RKO (cell line): ENCODE measurements around the gene NEK8.
"Not testable (repeated sequence)": the region's sequence is repeated elsewhere in the genome, so short reads cannot be mapped to it uniquely, and the experiment has no call there.

Experiments used
- DNase-seq: peaks from one replicate; pipeline ENCODE4 v3.0.0-alpha.2; 2016; ENCODE audit warnings: low spot score

NEK8 gene

DNA sequence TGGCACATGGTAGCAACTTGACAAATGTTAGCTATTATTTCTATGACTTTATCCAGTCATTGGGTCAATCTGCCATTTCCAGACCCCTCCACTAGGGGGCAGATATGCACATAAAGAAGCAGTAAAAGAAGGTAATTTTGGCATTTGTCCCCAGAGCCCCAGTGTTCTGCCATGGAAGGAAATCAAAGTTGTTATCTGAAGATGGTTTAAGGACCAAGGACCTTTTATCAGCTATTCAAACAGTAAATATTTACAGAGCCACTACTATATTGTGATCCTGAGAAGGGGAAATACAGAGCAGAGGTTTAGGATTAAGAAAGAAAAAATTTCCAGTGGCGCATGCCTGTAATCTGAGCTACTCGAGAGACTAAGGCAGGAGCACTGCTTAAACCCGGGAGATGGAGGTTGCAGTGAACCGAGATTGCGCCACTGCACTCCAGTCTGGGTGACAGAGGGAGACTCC, 35.2 kb downstream of the NEK8 start:
- DNase-seq: peak; percentile 81

- no peak for DNase-seq
These were observed 36.5 kb downstream of the NEK8 start for GRCh38 chr17:28765038-28765437.

DNA sequence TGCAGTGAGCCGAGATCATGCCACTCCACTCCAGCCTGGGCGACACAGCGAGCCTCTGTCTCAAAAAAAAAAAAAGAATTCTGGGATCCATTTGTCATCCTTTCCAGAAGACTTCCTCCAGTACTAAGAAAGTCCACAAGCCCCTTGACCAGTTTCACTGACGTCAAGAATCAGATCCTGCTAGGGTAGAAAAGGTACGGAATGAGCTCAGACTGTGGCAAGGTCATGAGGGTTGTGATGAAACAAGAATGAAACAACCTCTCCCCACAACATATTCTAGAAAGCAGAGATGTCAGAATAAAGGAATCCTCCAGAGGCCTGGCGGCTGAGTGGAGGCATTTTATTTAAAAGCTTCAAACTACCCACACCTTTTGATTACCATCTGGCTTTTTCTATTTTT, 45.1 kb downstream of the NEK8 start:
- DNase-seq: no peak

- DNase-seq: no peak
These were observed 45.6 kb downstream of the NEK8 start for GRCh38 chr17:28774206-28774605.

- DNase-seq: no peak
These were observed 48.6 kb downstream of the NEK8 start for GRCh38 chr17:28777178-28777577.

GRCh38 chr17:28779601-28780000, 51.0 kb downstream of the NEK8 start:
- DNase-seq: not testable (repeated sequence)

GRCh38 chr17:28783161-28783560, 54.6 kb downstream of the NEK8 start:
- no peak for DNase-seq

- no peak for DNase-seq
These were observed 59.5 kb downstream of the NEK8 start for GRCh38 chr17:28788100-28788499.
